NB4 (cell line): Measurements from ENCODE around the gene NOX4.
"Not testable (repeated sequence)": the region's sequence is repeated elsewhere in the genome, so short reads cannot be mapped to it uniquely, and the experiment has no call there.

Experiments used
- MYC ChIP-seq: IDR thresholded peaks from 2 replicates; pipeline ENCODE4 v1.6.1; 2011; ENCODE audit warnings: low read depth, low read length
- POLR2A ChIP-seq: IDR thresholded peaks from 2 replicates; pipeline ENCODE4 v1.6.1; 2011; ENCODE audit warnings: mild to moderate bottlenecking; ENCODE audit not compliant: insufficient read length; ENCODE audit errors: extremely low read depth
- TF ChIP-seq, protein P1 (sequence below): IDR thresholded peaks from one replicate; pipeline ENCODE4 v1.5.1; 2012; ENCODE audit warnings: low read depth, low read length

- TF ChIP-seq, protein P1, sequence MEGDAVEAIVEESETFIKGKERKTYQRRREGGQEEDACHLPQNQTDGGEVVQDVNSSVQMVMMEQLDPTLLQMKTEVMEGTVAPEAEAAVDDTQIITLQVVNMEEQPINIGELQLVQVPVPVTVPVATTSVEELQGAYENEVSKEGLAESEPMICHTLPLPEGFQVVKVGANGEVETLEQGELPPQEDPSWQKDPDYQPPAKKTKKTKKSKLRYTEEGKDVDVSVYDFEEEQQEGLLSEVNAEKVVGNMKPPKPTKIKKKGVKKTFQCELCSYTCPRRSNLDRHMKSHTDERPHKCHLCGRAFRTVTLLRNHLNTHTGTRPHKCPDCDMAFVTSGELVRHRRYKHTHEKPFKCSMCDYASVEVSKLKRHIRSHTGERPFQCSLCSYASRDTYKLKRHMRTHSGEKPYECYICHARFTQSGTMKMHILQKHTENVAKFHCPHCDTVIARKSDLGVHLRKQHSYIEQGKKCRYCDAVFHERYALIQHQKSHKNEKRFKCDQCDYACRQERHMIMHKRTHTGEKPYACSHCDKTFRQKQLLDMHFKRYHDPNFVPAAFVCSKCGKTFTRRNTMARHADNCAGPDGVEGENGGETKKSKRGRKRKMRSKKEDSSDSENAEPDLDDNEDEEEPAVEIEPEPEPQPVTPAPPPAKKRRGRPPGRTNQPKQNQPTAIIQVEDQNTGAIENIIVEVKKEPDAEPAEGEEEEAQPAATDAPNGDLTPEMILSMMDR, result not testable (repeated sequence)
- TF ChIP-seq POLR2A, MYC: not testable (repeated sequence)
Observed at GRCh38 chr11:89286601-89287000, 204.6 kb downstream of the NOX4 start.
